ENCODE results near the gene RPS15. TPM values are rescaled to one million over a fixed set of nuclear protein-coding genes. Genes with fewer than 3 reads are reported as not detected.
"Not testable (repeated sequence)": the region's sequence is repeated elsewhere in the genome, so short reads cannot be mapped to it uniquely, and the experiment has no call there.

RPS15 gene
- total RNA-seq, 2 donors from 2014 or later: 2,008 to 2,166 TPM

GRCh38 chr19:1434577-1435060 lies 3.6 kb upstream of the RPS15 start:
- ATAC-seq: no peak
- Histone ChIP-seq H3K27me3 (no peaks in the 10 kb centered on the region), H3K9me3 (no peaks in the 10 kb centered on the region), H3K36me3 (replicated peaks in 1 of 2; ENCODE audit: insufficient read depth in 1 of 2, low read depth in 2 of 2) (peaks cover 16 to 17% of the 10 kb centered on the region in 2 donors), H3K4me3 (no peak overlapping the region), H3K27ac (no peak overlapping the region), H3K4me1 (peaks cover 13% of the 10 kb centered on the region)
- no peak for TF ChIP-seq POLR2A (IDR thresholded peaks at IDR 0.05)
- no peak for TF ChIP-seq CTCF (IDR thresholded peaks at IDR 0.05)
- WGBS, 2 donors: 88 to 89% methylated on average over 7 to 35 of the region's 39 CpGs
- DNase-seq: no peak
- intact Hi-C loops (cut with DNase I): no loop called here

- WGBS, 2 donors: 87 to 91% methylated on average over 20 to 21 of the region's 21 CpGs
- H3K36me3 ChIP-seq (replicated peaks in 1 of 2; ENCODE audit: insufficient read depth in 1 of 2, low read depth in 2 of 2): peaks cover 14 to 21% of the 10 kb centered on the region in 2 donors
- no peak overlapping the region for H3K4me3 ChIP-seq
- H3K4me1 ChIP-seq: peaks cover 22% of the 10 kb centered on the region
- no peak overlapping the region for H3K27ac ChIP-seq
- no peaks in the 10 kb centered on the region for H3K27me3 ChIP-seq
- no peak for TF ChIP-seq POLR2A (IDR thresholded peaks at IDR 0.05)
- no peak for TF ChIP-seq CTCF (IDR thresholded peaks at IDR 0.05)
- no peak for ATAC-seq
- no peak for DNase-seq
- no peaks in the 10 kb centered on the region for H3K9me3 ChIP-seq
- intact Hi-C loops (cut with DNase I): no loop called here
Measured at GRCh38 chr19:1435378-1435989, 2.7 kb upstream of the RPS15 start.

GRCh38 chr19:1437609-1438008 lies 587 bp upstream of the RPS15 start:
- ATAC-seq: no peak
- intact Hi-C loops (cut with DNase I): no loop called here
- no peak for DNase-seq
- Histone ChIP-seq H3K4me1 (peaks cover 27% of the 10 kb centered on the region), H3K27me3 (no peaks in the 10 kb centered on the region), H3K4me3 (no peak overlapping the region), H3K27ac (peak overlapping the region in 2 of 4 donors; percentile 87 to 94), H3K36me3 (replicated peaks in 1 of 2; ENCODE audit: insufficient read depth in 1 of 2, low read depth in 2 of 2) (peaks cover 7 to 25% of the 10 kb centered on the region in 2 donors), H3K9me3 (no peaks in the 10 kb centered on the region)
- TF ChIP-seq POLR2A (IDR thresholded peaks at IDR 0.05) (no peak), CTCF (IDR thresholded peaks at IDR 0.05) (no peak)
- 20 to 21% methylated on average over 8 of the region's 8 CpGs for WGBS, 2 donors

GRCh38 chr19:1438933-1439354 lies 748 bp downstream of the RPS15 start:
- TF ChIP-seq POLR2A (IDR thresholded peaks at IDR 0.05) (no peak), CTCF (IDR thresholded peaks at IDR 0.05) (no peak)
- intact Hi-C loops (cut with DNase I): no loop called here
- ATAC-seq (no peak), DNase-seq (no peak)
- H3K4me3 ChIP-seq: peak overlapping the region; percentile 90 to 98
- H3K4me1 ChIP-seq: peaks cover 27% of the 10 kb centered on the region
- no peaks in the 10 kb centered on the region for H3K9me3 ChIP-seq
- no peaks in the 10 kb centered on the region for H3K27me3 ChIP-seq
- peak overlapping the region; percentile 79 to 95 (median 90) for H3K27ac ChIP-seq
- 1 to 2% methylated on average over 10 to 26 of the region's 26 CpGs for WGBS, 2 donors
- peaks cover 6 to 20% of the 10 kb centered on the region in 2 donors for H3K36me3 ChIP-seq (replicated peaks in 1 of 2; ENCODE audit: insufficient read depth in 1 of 2, low read depth in 2 of 2)

GRCh38 chr19:1439525-1440417 lies 1.6 kb downstream of the RPS15 start:
- H3K9me3 ChIP-seq; DNase-seq; H3K27me3 ChIP-seq; ATAC-seq; intact Hi-C loops (cut with DNase I); H3K27ac ChIP-seq: not testable (repeated sequence)
- H3K4me1 ChIP-seq: peaks cover 28% of the 10 kb centered on the region
- WGBS, 2 donors: 51 to 62% methylated on average over 17 to 40 of the region's 57 CpGs
- peak overlapping the region; percentile 90 to 98 for H3K4me3 ChIP-seq
- H3K36me3 ChIP-seq (replicated peaks in 1 of 2; ENCODE audit: insufficient read depth in 1 of 2, low read depth in 2 of 2): peaks cover 0 to 17% of the 10 kb centered on the region in 2 donors

All from body of pancreas (tissue), 4 donors.